Esophagus muscularis mucosa (tissue), 4 donors: ENCODE measurements around the gene CYP27B1.

Experiments used
- CTCF ChIP-seq, 3 experiments: fragments of 200-600 bp in 2 of 3; fragments of 450-650 bp in 1 of 3; sonication (generic) in 2 of 3; IDR thresholded peaks; one replicate each; pipeline ENCODE4 v1.5.1; 2017 to 2019; ENCODE audit warnings: antibody characterized with exemption in 3 of 3, mild to moderate bottlenecking in 2 of 3, moderate library complexity in 1 of 3
- EP300 ChIP-seq: sonication (generic); formaldehyde crosslinking; IDR thresholded peaks from one replicate; pipeline ENCODE4 v1.6.1; 2017; ENCODE audit warnings: antibody characterized with exemption
- POLR2A ChIP-seq: fragments of 450-650 bp; IDR thresholded peaks from one replicate; pipeline ENCODE4 v1.6.1; 2017; ENCODE audit warnings: antibody characterized with exemption, moderate library complexity, mild to moderate bottlenecking, low read depth
- POLR2AphosphoS5 ChIP-seq, 2 donors: sonication (generic); formaldehyde crosslinking; IDR thresholded peaks; one replicate each; pipeline ENCODE4 v1.6.1; 2017; ENCODE audit warnings: antibody characterized with exemption in 2 of 2

DNA sequence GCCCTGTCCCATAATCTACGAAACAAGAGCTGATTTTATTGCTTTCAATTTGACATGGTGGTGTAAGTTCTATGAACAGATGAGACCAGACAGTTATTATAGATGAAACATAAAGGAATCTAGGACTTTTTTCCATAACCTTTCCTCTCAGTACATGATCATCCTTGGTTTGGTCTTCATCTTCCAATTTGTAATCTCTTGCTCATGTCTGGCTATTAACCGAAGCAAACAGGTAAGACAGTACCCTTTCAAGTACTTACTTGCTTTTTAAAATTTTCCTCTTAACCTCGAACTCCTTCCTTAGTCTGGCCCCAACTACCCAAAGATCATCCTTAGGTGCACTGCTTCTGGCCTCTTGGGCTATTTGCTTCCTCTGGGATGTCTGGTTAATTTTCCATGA is 20.9 kb downstream of the CYP27B1 start:
- TF ChIP-seq CTCF (IDR thresholded peaks at IDR 0.05) (no peak), POLR2A (no peak), POLR2AphosphoS5 (IDR thresholded peaks at IDR 0.05) (no peak), EP300 (no peak)
